Activated CD8-positive, alpha-beta memory T cell treated with anti-CD3 and anti-CD28 coated beads for 36 hours (primary cell): ENCODE measurements around the gene SIPA1L3. TPM values are rescaled to one million over a fixed set of nuclear protein-coding genes. Genes with fewer than 3 reads are reported as not detected.

ENCODE experiments used
- CTCF ChIA-PET: fragments of 350-600 bp; sonication (Branson Sonifier 250); formaldehyde crosslinking; loops from one replicate; lab custom pipeline; 2021; ENCODE audit warnings: antibody characterized with exemption; lab: Charles Lee
- POLR2A ChIA-PET: fragments of 350-600 bp; sonication (Branson Sonifier 250); formaldehyde crosslinking; loops from one replicate; lab custom pipeline; 2021; ENCODE audit warnings: antibody characterized with exemption; lab: Charles Lee
- total RNA-seq, 2 experiments: library from RNA; stranded (reverse); gene quantifications; one replicate each; pipeline ENCODE4 v1.2.3, GENCODE V29; 2021

The SIPA1L3 gene
- total RNA-seq, 2 experiments from 2014 or later = 14.0 to 15.3 TPM

- CTCF ChIA-PET = no interaction called here
Measured at GRCh38 chr19:38170334-38170733, 263.3 kb downstream of the SIPA1L3 start.

GRCh38 chr19:38172001-38172400 lies 265.0 kb downstream of the SIPA1L3 start:
- ChIA-PET CTCF (interaction anchor here (1.0 kb wide), 1 partner anchor 28 kb away, joined by 3 read pairs; no protein-coding TSS in a partner anchor), POLR2A (no interaction called here)

More at GRCh38 chr19:38170334-38170733, 263.3 kb downstream of the SIPA1L3 start:
- POLR2A ChIA-PET = no interaction called here

- ChIA-PET POLR2A (no interaction called here), CTCF (no interaction called here)
Measured at GRCh38 chr19:38173291-38174041, 266.5 kb downstream of the SIPA1L3 start.

- POLR2A ChIA-PET = no interaction called here
- CTCF ChIA-PET = interaction anchor here (0.6 kb wide), 1 partner anchor 450 kb away, joined by 3 read pairs; no protein-coding TSS in a partner anchor
Measured at GRCh38 chr19:38175422-38175821, 268.4 kb downstream of the SIPA1L3 start.

- POLR2A ChIA-PET = no interaction called here
- CTCF ChIA-PET = no interaction called here
Measured at GRCh38 chr19:38180071-38180470, 273.1 kb downstream of the SIPA1L3 start.

GRCh38 chr19:38182536-38183210 lies 275.7 kb downstream of the SIPA1L3 start:
- ChIA-PET POLR2A (no interaction called here), CTCF (no interaction called here)

GRCh38 chr19:38183251-38183897 lies 276.4 kb downstream of the SIPA1L3 start:
- ChIA-PET POLR2A (no interaction called here), CTCF (no interaction called here)

- CTCF ChIA-PET = no interaction called here
Measured at GRCh38 chr19:38184815-38185214, 277.8 kb downstream of the SIPA1L3 start.

GRCh38 chr19:38185562-38185961 lies 278.6 kb downstream of the SIPA1L3 start:
- ChIA-PET POLR2A (no interaction called here), CTCF (no interaction called here)

More at GRCh38 chr19:38184815-38185214, 277.8 kb downstream of the SIPA1L3 start:
- POLR2A ChIA-PET = no interaction called here

- ChIA-PET POLR2A (no interaction called here), CTCF (interaction anchor here (1.4 kb wide), 1 partner anchor 287 kb away, joined by 4 read pairs; no protein-coding TSS in a partner anchor)
Measured at GRCh38 chr19:38190061-38190460, 283.1 kb downstream of the SIPA1L3 start.

- CTCF ChIA-PET = interaction anchor here (1.2 to 1.4 kb wide), 2 partner anchors 36 to 288 kb away, joined by 4 read pairs; no protein-coding TSS in a partner anchor
- POLR2A ChIA-PET = no interaction called here
Measured at GRCh38 chr19:38190793-38191192, 283.8 kb downstream of the SIPA1L3 start.

GRCh38 chr19:38191747-38192146 lies 284.7 kb downstream of the SIPA1L3 start:
- ChIA-PET CTCF (interaction anchor here (1.2 to 1.4 kb wide), 2 partner anchors 35 to 289 kb away, joined by 4 read pairs; no protein-coding TSS in a partner anchor), POLR2A (no interaction called here)

- CTCF ChIA-PET = no interaction called here
- POLR2A ChIA-PET = no interaction called here
Measured at GRCh38 chr19:38193445-38193844, 286.4 kb downstream of the SIPA1L3 start.

GRCh38 chr19:38194061-38194701 lies 287.2 kb downstream of the SIPA1L3 start:
- ChIA-PET CTCF (interaction anchor here (0.6 kb wide), 1 partner anchor 313 kb away, joined by 7 read pairs; no protein-coding TSS in a partner anchor), POLR2A (no interaction called here)

GRCh38 chr19:38195237-38195636 lies 288.2 kb downstream of the SIPA1L3 start:
- CTCF ChIA-PET = no interaction called here
- POLR2A ChIA-PET = no interaction called here

- POLR2A ChIA-PET = no interaction called here
- CTCF ChIA-PET = no interaction called here
Measured at GRCh38 chr19:38196245-38196837, 289.3 kb downstream of the SIPA1L3 start.

GRCh38 chr19:38196948-38197656 lies 290.1 kb downstream of the SIPA1L3 start:
- POLR2A ChIA-PET = no interaction called here
- CTCF ChIA-PET = no interaction called here

- ChIA-PET POLR2A (no interaction called here), CTCF (no interaction called here)
Measured at GRCh38 chr19:38197937-38198704, 291.1 kb downstream of the SIPA1L3 start.
